Fibroblast of mammary gland (primary cell): ENCODE results near the gene SFRP5.

Experiments used
- DNase-seq: peaks from one replicate; pipeline ENCODE4 v3.0.0-alpha.2; 2010; ENCODE audit warnings: low read depth
- H3K4me3 ChIP-seq: 2 replicates; pipeline ENCODE4 v1.5.1; 2011; ENCODE audit warnings: low read depth, mild to moderate bottlenecking, low read length, moderate library complexity; ENCODE audit not compliant: control insufficient read depth
- TF ChIP-seq, protein P1 (sequence below): conservative IDR thresholded peaks from 2 replicates; pipeline ENCODE4 v1.5.1; 2011; ENCODE audit warnings: low read depth, low read length, inconsistent platforms; ENCODE audit not compliant: control insufficient read depth, insufficient read depth

The SFRP5 gene

GRCh38 chr10:97752956-97753355, 18.8 kb downstream of the SFRP5 start:
- TF ChIP-seq, protein P1, sequence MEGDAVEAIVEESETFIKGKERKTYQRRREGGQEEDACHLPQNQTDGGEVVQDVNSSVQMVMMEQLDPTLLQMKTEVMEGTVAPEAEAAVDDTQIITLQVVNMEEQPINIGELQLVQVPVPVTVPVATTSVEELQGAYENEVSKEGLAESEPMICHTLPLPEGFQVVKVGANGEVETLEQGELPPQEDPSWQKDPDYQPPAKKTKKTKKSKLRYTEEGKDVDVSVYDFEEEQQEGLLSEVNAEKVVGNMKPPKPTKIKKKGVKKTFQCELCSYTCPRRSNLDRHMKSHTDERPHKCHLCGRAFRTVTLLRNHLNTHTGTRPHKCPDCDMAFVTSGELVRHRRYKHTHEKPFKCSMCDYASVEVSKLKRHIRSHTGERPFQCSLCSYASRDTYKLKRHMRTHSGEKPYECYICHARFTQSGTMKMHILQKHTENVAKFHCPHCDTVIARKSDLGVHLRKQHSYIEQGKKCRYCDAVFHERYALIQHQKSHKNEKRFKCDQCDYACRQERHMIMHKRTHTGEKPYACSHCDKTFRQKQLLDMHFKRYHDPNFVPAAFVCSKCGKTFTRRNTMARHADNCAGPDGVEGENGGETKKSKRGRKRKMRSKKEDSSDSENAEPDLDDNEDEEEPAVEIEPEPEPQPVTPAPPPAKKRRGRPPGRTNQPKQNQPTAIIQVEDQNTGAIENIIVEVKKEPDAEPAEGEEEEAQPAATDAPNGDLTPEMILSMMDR: no peak
- no peak overlapping the region for H3K4me3 ChIP-seq
- DNase-seq: no peak

GRCh38 chr10:97748116-97748515, 23.7 kb downstream of the SFRP5 start:
- no peak overlapping the region for H3K4me3 ChIP-seq
- TF ChIP-seq, protein P1: no peak
- no peak for DNase-seq

DNA sequence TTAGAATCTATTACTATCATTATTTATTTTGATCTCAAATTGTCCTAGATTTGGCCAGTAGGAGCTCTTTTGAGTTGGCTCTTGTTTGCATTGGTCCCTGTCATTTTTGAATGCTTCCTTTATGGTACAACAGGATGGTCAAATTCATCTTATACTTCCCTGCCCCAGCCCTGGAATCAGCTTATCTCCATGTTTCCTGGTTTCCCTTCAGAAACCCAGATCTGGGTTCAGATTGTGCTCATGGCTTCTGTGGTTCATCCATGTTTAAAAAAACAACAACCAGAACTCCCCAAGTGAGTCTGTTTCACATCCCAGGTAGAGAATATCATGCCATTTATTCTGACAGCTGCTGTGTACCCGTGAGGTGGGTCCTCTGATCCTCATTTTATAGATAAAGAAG, 24.2 kb downstream of the SFRP5 start:
- no peak for DNase-seq
- TF ChIP-seq, protein P1: no peak
- no peak overlapping the region for H3K4me3 ChIP-seq

DNA sequence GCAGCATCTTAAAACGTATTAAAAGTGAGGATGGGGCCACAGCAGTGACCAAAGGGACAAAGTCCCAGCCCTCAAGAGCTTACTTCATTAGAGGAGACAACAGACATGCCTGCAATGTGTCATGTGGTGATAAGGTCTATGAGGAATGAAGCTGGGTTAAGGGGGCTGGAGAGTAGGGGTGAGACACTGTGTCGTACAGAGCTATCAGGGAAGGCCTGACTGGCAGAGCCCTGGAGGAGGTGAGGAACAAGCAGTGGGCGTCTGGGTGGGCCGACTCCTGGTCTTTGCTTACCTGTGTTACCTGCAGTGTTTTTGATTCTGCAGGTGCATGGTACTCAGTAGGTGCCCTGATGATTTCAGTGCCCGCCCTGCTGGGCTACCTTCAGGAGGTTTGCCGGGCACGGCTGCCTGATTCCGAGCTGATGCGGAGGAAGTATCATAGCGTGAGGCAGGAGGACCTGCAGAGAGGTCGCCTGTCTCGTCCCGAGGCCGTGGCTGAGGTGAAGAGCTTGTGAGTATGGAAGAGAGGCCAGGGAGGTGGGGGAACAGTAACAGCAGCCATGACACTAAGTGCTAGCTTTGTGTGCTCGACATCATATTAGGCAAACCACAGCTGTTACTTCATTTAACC, 27.3 kb downstream of the SFRP5 start:
- DNase-seq: no peak
- H3K4me3 ChIP-seq: no peak overlapping the region
- TF ChIP-seq, protein P1: no peak

DNA sequence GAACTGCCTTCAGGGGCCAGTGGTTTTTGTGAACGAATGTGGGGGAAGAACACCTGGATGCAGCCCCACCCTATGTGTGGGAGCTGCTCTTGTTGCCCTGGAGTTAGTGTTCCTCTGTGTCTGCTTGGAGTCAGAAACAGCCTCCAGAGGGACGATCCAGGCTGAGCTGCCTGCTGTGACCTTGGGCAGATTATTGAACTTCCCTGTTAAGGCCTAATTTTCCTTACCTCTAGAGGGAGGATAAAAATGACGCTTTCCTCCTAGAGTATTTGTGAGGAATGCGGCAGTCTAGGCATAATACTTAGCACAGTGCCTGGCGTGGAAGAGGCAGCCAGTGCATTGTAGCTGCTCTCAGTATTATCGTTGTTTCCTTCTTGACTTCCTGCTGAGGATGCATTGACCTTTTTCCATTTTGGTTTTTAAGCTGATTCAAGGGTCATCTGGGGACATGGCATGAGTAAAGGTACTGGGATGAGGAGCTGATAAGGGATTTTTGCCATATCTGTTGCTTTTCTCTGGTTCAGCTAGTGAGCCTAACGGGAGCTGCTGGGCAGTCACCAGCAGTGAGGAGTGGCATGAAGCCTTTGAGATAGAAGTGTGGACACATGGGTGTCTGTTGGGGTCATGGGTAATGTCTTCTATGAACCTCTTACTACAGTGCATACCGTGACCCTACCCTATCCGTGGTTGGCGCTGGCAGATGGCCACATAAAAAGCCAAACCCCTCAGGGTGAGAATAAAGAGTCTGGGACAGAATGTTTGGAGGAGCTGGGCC, 28.4 kb downstream of the SFRP5 start:
- TF ChIP-seq, protein P1: no peak
- no peak for DNase-seq
- no peak overlapping the region for H3K4me3 ChIP-seq

- TF ChIP-seq, protein P1: no peak
- DNase-seq: no peak
- H3K4me3 ChIP-seq: no peak overlapping the region
These were observed 31.2 kb downstream of the SFRP5 start for GRCh38 chr10:97740613-97741012.
